ENCODE results near the gene PLD5.
A peak's percentile ranks its signal among the peaks of the same experiment; 100 is the strongest.
"Not testable (repeated sequence)": the region's sequence is repeated elsewhere in the genome, so short reads cannot be mapped to it uniquely, and the experiment has no call there.

PLD5 gene

GRCh38 chr1:242208021-242208420, 316.5 kb downstream of the PLD5 start:
- DNase-seq: no peak

GRCh38 chr1:242206994-242207393, 317.5 kb downstream of the PLD5 start:
- no peak for DNase-seq

- peak; percentile 94 to 95 for DNase-seq
These were observed 318.6 kb downstream of the PLD5 start for GRCh38 chr1:242205622-242206489.

- DNase-seq: no peak
These were observed 321.2 kb downstream of the PLD5 start for GRCh38 chr1:242203262-242203661.

- no peak for DNase-seq
These were observed 323.4 kb downstream of the PLD5 start for GRCh38 chr1:242201090-242201489.

GRCh38 chr1:242199776-242200458, 324.6 kb downstream of the PLD5 start:
- DNase-seq: no peak

GRCh38 chr1:242197907-242198820, 326.3 kb downstream of the PLD5 start:
- no peak for DNase-seq

- DNase-seq: no peak
These were observed 327.6 kb downstream of the PLD5 start for GRCh38 chr1:242196914-242197313.

GRCh38 chr1:242196101-242196500, 328.4 kb downstream of the PLD5 start:
- no peak for DNase-seq

- peak in 1 of 2 experiments; percentile 72 for DNase-seq
These were observed 334.9 kb downstream of the PLD5 start for GRCh38 chr1:242189591-242189990.

GRCh38 chr1:242187816-242188215, 336.7 kb downstream of the PLD5 start:
- no peak for DNase-seq

GRCh38 chr1:242187171-242187570, 337.3 kb downstream of the PLD5 start:
- no peak for DNase-seq

- DNase-seq: peak; percentile 96 to 99
These were observed 338.8 kb downstream of the PLD5 start for GRCh38 chr1:242185731-242186130.

- peak; percentile 57 to 89 for DNase-seq
These were observed 339.5 kb downstream of the PLD5 start for GRCh38 chr1:242184955-242185354.

GRCh38 chr1:242179767-242180166, 344.7 kb downstream of the PLD5 start:
- DNase-seq: not testable (repeated sequence)

- DNase-seq: no peak
These were observed 345.4 kb downstream of the PLD5 start for GRCh38 chr1:242178924-242179708.

- no peak for DNase-seq
These were observed 346.1 kb downstream of the PLD5 start for GRCh38 chr1:242178436-242178835.

- no peak for DNase-seq
These were observed 362.4 kb downstream of the PLD5 start for GRCh38 chr1:242162140-242162539.

- no peak for DNase-seq
These were observed 377.2 kb downstream of the PLD5 start for GRCh38 chr1:242147096-242147976.

GRCh38 chr1:242146652-242147051, 377.8 kb downstream of the PLD5 start:
- DNase-seq: no peak

GRCh38 chr1:242140836-242141235, 383.7 kb downstream of the PLD5 start:
- no peak for DNase-seq

Measured in NCI-H446 (cell line).